NCI-H345 (cell line): ENCODE results near the gene PIK3R6.

Experiments used
- DNase-seq: peaks from one replicate; lab custom pipeline; 2025; lab: John Stamatoyannopoulos, UW

Gene PIK3R6

DNA sequence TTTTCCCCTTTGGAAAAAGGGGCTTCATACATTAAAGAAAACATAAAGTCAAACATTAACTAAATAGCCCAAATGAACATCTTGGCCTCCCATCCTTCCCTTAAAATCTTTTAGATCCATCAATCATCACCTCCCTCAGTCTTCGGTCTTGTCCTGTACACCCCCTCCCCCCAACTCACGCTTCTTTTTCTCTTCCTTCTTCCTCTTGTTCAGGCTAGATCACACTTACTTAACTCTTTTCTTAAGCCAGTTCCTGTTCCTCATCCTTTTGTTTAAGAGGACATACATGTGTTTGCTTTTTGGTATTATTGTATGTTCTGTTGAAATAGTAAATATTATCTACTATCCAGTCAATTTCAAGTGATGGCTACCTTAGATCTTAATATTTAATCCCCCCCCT is 73.8 kb downstream of the PIK3R6 start:
- DNase-seq = no peak

GRCh38 chr17:8792646-8793045 is 74.8 kb downstream of the PIK3R6 start:
- DNase-seq = no peak

- no peak for DNase-seq
Observed at GRCh38 chr17:8791910-8792270, 75.6 kb downstream of the PIK3R6 start.

DNA sequence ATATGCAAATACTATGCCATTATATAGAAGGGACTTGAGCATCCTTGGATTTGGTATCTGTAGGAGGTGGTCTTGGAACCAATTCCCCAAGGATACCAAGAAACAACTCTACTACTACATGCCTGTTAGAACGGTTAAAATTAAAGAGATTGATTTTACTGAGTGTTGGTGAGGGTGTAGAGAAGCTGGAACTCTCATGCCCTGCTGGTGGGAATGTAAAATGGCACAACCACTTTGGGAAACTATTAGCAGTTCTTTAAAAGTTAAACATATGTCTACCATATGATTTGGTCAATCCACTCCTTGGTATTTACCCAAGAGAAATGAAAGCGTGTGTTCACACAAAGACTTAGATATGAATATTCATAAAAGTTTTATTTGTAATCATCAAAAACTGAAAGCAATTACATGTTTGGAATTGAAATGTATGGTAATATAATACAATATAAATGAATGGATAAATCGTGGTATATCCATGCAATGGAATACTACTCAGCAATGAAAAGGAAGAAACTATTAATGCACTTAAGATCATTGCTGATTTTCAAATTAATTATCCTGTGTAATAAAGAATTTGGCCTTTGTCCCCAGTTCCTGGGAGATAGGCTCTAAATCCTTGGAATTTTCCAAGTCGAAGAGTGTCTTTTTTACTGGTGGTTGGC is 76.1 kb downstream of the PIK3R6 start:
- DNase-seq = no peak

DNA sequence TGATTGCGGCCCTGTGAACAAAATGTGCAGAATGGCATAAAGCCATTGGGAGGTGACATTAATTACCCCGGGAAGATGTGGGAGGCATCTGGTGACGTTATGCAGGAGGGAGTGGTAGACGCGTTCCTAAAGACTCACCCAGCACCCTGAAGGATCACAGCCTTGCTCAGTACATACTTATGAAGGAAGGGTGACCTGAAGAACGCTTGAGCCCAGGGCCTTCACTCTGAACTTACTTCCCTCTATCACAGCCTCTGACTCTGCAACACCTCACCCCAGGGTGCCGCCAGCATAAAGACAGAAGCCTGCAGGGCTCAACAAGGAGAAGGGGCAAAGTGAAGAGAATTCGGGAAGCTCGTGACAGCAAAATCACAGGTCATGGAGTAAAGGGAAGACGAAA is 77.7 kb downstream of the PIK3R6 start:
- no peak for DNase-seq

DNA sequence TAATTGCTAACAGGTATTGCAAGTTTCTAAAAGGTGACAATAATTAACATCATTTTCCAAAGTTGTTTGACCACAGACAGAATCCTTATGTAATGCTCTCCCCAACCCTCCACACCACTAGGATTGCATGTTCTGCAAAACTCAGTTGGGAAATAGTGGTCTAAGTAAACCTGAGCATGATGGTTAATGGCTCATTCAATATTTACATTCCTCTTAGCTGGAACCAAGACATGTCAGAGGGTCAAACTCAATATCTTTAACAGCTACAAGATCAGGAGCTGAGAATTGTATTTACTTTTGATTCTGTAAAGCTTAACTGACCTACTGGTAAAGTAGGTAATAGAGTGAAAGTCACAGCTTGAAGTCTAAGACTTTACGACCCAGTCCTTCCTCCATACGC is 78.5 kb downstream of the PIK3R6 start:
- DNase-seq = no peak

DNA sequence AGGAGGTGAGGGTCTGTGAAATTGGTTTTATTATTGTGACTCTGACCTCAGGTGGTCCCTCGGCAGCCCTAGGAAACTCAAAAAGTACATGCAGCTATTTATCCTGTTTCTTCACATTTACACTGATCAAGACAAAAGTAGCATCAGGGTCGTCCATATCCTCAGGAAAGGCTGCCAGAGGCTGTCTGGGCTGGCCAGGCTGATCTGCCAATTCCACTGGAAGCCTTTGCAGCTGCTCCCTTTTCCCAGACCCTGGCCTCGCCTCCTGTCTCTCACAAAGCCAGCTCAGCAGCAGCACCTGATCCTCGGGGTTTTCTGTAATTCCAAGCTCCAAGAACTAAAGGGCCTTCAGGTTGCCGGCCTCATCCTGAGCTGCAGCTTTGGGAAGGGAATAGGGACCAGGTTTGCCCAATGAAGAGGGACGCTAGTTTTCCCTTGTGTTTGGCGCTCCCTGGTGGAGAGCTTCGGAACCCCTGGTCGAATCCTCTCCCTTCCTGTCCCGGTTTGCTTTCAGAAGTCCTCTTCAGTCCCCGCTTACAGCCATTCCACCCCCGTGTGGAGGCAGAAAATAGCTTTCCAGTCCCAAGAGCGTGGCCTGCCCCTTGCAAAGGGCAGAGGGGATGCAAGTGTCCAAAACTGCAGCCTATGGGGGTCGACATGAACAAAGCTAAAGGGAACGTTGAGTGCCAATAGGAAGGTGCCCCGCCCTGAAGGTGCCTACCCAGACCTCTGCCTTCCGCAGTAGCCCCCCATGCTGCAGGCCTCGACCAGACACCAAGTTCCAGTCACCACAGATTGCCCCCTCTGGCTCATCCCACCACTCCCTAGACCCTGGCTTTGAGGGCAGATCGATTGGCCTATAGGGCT is 81.7 kb downstream of the PIK3R6 start:
- peak; percentile 36 for DNase-seq

GRCh38 chr17:8782176-8782575 is 85.3 kb downstream of the PIK3R6 start:
- no peak for DNase-seq

DNA sequence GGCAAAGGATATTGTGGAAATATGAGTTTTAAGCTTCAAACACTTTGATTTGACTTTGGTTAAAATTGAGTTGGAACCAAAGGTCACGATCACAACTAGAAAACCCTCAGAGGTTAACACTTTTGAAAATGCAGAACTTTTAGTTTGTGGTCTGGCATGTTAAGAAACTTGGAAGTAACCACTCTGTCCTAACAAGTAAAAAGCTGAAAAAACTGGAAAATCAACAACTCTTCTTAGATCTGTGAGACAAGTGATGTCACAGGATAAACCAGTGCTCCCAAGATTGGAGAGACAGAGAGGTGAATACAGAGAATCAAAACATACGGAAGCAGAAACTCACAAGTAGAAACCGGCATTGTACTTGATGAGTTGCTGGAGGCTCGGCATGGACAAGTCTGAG is 85.7 kb downstream of the PIK3R6 start:
- DNase-seq = no peak

DNA sequence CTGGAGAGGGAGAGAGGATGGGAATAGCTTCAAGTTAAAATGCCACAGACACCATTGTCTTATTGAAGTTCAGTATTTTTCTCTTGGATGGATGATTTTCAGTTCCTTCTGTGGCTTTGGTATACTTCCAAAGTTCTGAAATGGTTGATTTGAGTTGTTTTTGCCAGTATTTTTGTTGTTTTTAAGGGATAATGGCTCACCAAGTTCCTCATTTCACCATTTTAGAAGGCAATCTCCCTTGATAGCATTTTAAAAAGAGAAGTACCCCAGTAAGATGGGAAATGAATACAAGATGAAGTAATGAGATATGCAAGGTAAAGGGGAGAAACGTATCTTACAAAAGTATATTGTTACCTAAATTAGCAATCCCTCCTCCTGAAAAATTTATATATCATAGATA is 90.6 kb downstream of the PIK3R6 start:
- DNase-seq = no peak

DNA sequence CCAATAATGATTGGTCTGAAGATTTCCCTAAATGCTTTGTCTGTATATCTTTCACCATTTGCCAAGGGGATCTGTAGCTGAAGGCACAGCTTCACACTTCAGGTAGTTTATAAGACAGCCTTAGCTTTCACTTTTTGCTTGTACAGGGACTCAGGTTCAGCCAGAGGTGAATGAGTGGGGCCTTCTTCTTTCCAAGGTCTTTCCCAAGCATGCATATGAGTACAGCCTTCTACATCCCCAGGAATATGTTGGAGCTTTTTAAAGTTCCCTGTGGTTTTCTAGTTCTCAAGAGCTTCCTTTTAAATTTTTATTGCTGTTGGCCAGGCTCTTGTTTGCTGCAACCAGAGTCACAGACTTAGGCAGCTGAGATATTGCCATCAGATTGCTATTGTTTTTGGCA is 91.2 kb downstream of the PIK3R6 start:
- no peak for DNase-seq

DNA sequence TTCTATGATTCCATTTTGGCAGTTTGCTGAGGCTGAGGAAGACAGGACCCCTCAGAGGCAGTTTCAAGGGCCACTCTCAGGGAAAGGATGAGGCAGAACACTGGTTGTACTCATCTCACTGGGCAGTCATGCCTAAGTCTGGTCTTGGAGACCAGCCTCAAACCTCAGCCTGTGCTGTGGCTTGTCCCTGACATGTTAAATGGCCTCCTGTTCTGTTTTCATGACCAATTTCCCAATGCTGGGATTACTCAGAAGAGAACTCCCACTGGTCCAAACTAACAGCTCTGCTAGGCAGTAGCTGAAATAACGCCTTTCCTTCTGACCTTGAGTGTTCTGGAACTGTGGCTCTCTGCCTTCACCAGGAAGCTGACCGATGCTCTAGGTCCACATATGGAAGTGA is 100.7 kb downstream of the PIK3R6 start:
- DNase-seq = no peak

- no peak for DNase-seq
Observed at GRCh38 chr17:8762012-8762411, 105.5 kb downstream of the PIK3R6 start.

DNA sequence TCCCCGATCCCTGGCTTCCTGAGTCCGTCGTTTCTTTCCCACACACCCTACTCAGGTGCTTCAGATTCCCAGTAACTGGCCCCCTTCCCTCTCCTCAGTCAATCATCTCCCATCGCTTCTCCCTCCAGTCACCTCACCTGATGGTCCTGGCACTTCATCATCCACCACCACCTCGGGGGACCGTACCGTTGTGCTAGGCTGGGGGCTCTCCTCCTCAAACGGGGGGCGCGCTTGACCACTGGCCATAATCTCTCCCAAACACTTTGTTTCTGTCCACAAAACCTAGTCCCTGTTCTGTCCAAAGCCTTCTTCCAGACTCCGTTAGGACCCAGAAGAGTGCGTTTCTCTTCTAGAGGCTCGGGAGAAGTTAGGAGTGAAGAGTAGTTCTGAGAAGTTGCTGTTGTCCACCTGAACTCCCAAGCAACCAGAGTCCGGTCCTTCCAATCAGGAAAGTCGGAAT is 109.3 kb downstream of the PIK3R6 start, which contains the start of gene SPDYE4:
Gene SPDYE4, minus strand, starts transcription at position 410 of the 460 bp plus-strand sequence. Its CDS starts 164 bp downstream, at position 246.
- no peak for DNase-seq

GRCh38 chr17:8757189-8757588 is 110.3 kb downstream of the PIK3R6 start:
- DNase-seq = no peak

- no peak for DNase-seq
Observed at GRCh38 chr17:8755590-8756255, 111.8 kb downstream of the PIK3R6 start.

DNA sequence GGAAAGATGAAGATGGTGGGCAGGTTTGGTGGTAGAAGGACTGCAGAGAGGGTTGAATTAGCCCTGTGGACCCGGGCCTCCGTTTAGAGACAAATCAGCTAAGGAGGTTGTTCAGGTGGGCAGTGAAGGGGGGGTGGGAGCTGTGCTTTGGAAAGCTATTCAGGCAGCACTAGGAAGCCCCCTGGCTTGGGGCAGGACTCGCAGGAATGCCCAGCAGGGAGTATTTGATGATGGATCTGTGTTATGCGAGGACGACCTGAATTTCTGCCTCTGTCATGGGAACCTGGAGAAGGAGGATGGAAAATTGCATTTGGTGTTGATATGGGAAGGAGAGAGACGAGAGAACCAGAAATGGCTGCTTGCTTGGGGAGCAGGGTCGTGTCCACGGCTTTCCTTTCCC is 112.6 kb downstream of the PIK3R6 start:
- DNase-seq = no peak

- peak; percentile 5 for DNase-seq
Observed at GRCh38 chr17:8753976-8754440, 113.5 kb downstream of the PIK3R6 start.

DNA sequence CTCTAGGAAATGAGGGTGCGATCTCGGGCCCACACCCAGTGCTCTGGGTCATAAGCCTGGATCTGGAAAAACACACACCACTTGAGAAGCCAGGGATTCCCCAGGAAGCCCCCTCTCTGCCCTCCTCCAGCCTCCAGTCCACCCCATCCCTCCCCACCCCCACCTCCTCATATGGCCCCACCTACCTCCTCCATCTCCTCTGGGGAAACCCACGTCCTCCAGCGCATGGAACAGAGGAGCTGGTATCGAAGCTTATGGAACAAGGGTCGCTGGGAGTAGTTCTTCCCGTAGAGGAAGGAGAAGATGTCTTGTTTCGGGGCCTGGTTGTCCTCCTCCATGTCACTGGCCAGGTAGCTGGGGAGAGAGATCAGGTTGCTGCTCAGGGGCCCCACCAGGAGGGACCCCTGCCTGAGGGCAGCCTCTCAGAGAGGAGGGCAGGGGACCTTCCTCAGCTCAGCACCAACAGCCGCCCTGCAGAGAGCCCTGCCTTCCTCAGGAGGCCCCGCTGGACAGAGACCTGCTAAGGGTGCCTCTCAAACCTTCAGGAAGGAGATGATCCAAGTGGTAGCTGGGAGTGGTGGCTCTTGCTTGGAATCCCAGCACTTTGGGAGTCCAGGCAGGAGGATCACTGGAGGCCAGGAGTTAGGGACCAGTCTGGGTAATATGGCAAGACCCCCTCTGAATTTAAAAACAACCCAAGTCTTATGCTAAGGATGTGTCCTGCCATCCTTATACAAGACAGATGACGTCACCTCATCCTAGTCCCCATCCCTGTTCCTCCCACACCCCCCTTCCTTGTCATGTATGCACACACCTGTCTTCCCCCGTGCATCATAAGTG is 114.1 kb downstream of the PIK3R6 start:
- DNase-seq = no peak
